SK-N-SH treated with all-trans-retinoic acid at 6 μM for 48 hours (cell line): ENCODE results near the gene KIAA0513.

ENCODE experiments used
- ATAC-seq: fragments of 200-7000 bp; cut with Tn5 transposase; 3 replicates; pipeline ENCODE4 v1.9.1; 2020; ENCODE audit warnings: mild to moderate bottlenecking, moderate library complexity
- ARNTL ChIP-seq: fragments of 450-650 bp; formaldehyde crosslinking; IDR thresholded peaks from 2 replicates; pipeline ENCODE4 v1.5.0; 2020; ENCODE audit warnings: low read depth, mild to moderate bottlenecking, moderate library complexity, borderline replicate concordance
- BACH2 ChIP-seq: fragments of 250-450 bp; sonication (Bioruptor Pico); IDR thresholded peaks from 2 replicates; pipeline ENCODE4 v1.9.0; 2021; ENCODE audit warnings: mild to moderate bottlenecking, borderline replicate concordance
- ESRRG ChIP-seq: fragments of 250-450 bp; sonication (Bioruptor Pico); IDR thresholded peaks from 2 replicates; pipeline ENCODE4 v1.6.1; 2021; ENCODE audit warnings: mild to moderate bottlenecking
- GLIS3 ChIP-seq: fragments of 250-450 bp; sonication (Bioruptor Pico); IDR thresholded peaks from 2 replicates; pipeline ENCODE4 v1.5.0; 2020; ENCODE audit warnings: mild to moderate bottlenecking, moderate library complexity
- ISL1 ChIP-seq: fragments of 250-450 bp; sonication (Bioruptor Pico); IDR thresholded peaks from 2 replicates; pipeline ENCODE4 v2.1.2; 2022; ENCODE audit warnings: mild to moderate bottlenecking, moderate library complexity
- OSR1 ChIP-seq: fragments of 250-450 bp; sonication (Bioruptor Pico); IDR thresholded peaks from 2 replicates; pipeline ENCODE4 v1.8.0; 2022; ENCODE audit warnings: moderate library complexity, mild to moderate bottlenecking, inconsistent platforms
- PPARA ChIP-seq: fragments of 250-450 bp; sonication (Bioruptor Pico); IDR thresholded peaks from 2 replicates; pipeline ENCODE4 v1.5.0; 2020; ENCODE audit warnings: mild to moderate bottlenecking, borderline replicate concordance
- RARB ChIP-seq: fragments of 250-450 bp; sonication (Bioruptor Pico); IDR thresholded peaks from 2 replicates; pipeline ENCODE4 v1.8.0; 2021; ENCODE audit warnings: mild to moderate bottlenecking, moderate library complexity
- TCF4 ChIP-seq: fragments of 250-450 bp; sonication (Bioruptor Pico); IDR thresholded peaks from 2 replicates; pipeline ENCODE4 v1.8.0; 2021; ENCODE audit warnings: mild to moderate bottlenecking, moderate library complexity, borderline replicate concordance
- TOX ChIP-seq: fragments of 250-450 bp; sonication (Bioruptor Pico); IDR thresholded peaks from 2 replicates; pipeline ENCODE4 v1.8.0; 2021; ENCODE audit warnings: mild to moderate bottlenecking, moderate library complexity, borderline replicate concordance
- ZC3H10 ChIP-seq: fragments of 250-450 bp; sonication (Bioruptor Pico); IDR thresholded peaks from 2 replicates; pipeline ENCODE4 v1.5.1; 2021; ENCODE audit warnings: mild to moderate bottlenecking, moderate library complexity
- ZFP30 ChIP-seq: fragments of 450-650 bp; formaldehyde crosslinking; IDR thresholded peaks from 2 replicates; pipeline ENCODE4 v1.5.0; 2022; ENCODE audit warnings: mild to moderate bottlenecking, moderate library complexity
- ZNF565 ChIP-seq: fragments of 450-650 bp; formaldehyde crosslinking; conservative IDR thresholded peaks from 2 replicates; pipeline ENCODE4 v1.5.0; 2020; ENCODE audit warnings: low read depth, mild to moderate bottlenecking, moderate library complexity
- ZNF70 ChIP-seq: fragments of 450-650 bp; formaldehyde crosslinking; IDR thresholded peaks from 2 replicates; pipeline ENCODE4 v1.5.0; 2020; ENCODE audit warnings: mild to moderate bottlenecking, moderate library complexity
- TF ChIP-seq, protein P1 (sequence below): fragments of 250-450 bp; sonication (Bioruptor Pico); IDR thresholded peaks from 2 replicates; pipeline ENCODE4 v1.8.0; 2020; ENCODE audit warnings: mild to moderate bottlenecking, moderate library complexity, borderline replicate concordance
- TF ChIP-seq, protein P2 (sequence below): fragments of 250-450 bp; sonication (Bioruptor Pico); IDR thresholded peaks from 2 replicates; pipeline ENCODE4 v1.5.1; 2020; ENCODE audit warnings: low read depth, mild to moderate bottlenecking, moderate library complexity
- TF ChIP-seq, protein P3 (sequence below): fragments of 250-450 bp; sonication (Bioruptor Pico); IDR thresholded peaks from 2 replicates; pipeline ENCODE4 v1.8.0; 2021; ENCODE audit warnings: low read depth, mild to moderate bottlenecking, moderate library complexity, borderline replicate concordance
- TF ChIP-seq, protein P4 (sequence below): fragments of 250-450 bp; sonication (Bioruptor Pico); IDR thresholded peaks from 2 replicates; pipeline ENCODE4 v1.5.0; 2020; ENCODE audit warnings: mild to moderate bottlenecking, moderate library complexity

KIAA0513 gene

DNA sequence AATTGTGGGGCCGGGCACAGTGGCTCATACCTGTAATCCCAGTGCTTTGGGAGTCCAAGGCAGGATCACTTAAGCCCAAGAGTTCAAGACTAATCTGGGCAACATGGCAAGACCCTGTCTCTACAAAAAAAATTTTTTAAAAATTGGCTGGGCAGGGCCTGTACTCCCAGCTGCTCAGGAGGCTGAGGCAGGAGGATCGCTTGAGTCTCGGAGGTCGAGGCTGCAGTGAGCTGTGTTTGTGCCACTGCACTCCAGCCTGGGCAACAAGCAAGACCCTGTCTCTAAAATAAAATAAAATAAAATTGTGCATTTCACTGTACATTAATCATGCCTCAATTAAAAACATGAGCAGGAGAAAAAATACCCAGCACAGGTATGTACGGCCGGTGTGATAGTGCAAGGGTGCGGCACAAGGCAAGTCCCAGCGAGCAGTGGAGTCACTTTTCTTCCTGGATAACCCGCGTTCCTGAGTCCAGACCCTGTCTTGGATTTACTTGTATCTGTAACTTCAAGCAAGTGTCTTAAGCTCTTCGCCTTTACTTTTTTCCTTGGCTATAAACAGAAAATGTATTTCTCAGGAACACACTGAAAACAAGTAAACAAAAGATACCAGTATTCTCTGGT is 27.6 kb upstream of the KIAA0513 start:
- TF ChIP-seq, protein P1, sequence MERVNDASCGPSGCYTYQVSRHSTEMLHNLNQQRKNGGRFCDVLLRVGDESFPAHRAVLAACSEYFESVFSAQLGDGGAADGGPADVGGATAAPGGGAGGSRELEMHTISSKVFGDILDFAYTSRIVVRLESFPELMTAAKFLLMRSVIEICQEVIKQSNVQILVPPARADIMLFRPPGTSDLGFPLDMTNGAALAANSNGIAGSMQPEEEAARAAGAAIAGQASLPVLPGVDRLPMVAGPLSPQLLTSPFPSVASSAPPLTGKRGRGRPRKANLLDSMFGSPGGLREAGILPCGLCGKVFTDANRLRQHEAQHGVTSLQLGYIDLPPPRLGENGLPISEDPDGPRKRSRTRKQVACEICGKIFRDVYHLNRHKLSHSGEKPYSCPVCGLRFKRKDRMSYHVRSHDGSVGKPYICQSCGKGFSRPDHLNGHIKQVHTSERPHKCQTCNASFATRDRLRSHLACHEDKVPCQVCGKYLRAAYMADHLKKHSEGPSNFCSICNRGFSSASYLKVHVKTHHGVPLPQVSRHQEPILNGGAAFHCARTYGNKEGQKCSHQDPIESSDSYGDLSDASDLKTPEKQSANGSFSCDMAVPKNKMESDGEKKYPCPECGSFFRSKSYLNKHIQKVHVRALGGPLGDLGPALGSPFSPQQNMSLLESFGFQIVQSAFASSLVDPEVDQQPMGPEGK (CRISPR knock-in tag): no peak
- no peak for TF ChIP-seq PPARA (CRISPR knock-in tag)
- no peak for TF ChIP-seq ZC3H10
- TF ChIP-seq, protein P2, sequence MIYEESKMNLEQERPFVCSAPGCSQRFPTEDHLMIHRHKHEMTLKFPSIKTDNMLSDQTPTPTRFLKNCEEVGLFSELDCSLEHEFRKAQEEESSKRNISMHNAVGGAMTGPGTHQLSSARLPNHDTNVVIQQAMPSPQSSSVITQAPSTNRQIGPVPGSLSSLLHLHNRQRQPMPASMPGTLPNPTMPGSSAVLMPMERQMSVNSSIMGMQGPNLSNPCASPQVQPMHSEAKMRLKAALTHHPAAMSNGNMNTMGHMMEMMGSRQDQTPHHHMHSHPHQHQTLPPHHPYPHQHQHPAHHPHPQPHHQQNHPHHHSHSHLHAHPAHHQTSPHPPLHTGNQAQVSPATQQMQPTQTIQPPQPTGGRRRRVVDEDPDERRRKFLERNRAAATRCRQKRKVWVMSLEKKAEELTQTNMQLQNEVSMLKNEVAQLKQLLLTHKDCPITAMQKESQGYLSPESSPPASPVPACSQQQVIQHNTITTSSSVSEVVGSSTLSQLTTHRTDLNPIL: no peak
- TF ChIP-seq RARB (CRISPR knock-in tag): no peak
- no peak for TF ChIP-seq GLIS3 (CRISPR knock-in tag)
- TF ChIP-seq, protein P3, sequence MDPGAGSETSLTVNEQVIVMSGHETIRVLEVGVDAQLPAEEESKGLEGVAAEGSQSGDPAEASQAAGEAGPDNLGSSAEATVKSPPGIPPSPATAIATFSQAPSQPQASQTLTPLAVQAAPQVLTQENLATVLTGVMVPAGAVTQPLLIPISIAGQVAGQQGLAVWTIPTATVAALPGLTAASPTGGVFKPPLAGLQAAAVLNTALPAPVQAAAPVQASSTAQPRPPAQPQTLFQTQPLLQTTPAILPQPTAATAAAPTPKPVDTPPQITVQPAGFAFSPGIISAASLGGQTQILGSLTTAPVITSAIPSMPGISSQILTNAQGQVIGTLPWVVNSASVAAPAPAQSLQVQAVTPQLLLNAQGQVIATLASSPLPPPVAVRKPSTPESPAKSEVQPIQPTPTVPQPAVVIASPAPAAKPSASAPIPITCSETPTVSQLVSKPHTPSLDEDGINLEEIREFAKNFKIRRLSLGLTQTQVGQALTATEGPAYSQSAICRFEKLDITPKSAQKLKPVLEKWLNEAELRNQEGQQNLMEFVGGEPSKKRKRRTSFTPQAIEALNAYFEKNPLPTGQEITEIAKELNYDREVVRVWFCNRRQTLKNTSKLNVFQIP (CRISPR knock-in tag): no peak
- TF ChIP-seq BACH2 (CRISPR knock-in tag): no peak
- no peak for TF ChIP-seq ZNF565
- TF ChIP-seq, protein P4, sequence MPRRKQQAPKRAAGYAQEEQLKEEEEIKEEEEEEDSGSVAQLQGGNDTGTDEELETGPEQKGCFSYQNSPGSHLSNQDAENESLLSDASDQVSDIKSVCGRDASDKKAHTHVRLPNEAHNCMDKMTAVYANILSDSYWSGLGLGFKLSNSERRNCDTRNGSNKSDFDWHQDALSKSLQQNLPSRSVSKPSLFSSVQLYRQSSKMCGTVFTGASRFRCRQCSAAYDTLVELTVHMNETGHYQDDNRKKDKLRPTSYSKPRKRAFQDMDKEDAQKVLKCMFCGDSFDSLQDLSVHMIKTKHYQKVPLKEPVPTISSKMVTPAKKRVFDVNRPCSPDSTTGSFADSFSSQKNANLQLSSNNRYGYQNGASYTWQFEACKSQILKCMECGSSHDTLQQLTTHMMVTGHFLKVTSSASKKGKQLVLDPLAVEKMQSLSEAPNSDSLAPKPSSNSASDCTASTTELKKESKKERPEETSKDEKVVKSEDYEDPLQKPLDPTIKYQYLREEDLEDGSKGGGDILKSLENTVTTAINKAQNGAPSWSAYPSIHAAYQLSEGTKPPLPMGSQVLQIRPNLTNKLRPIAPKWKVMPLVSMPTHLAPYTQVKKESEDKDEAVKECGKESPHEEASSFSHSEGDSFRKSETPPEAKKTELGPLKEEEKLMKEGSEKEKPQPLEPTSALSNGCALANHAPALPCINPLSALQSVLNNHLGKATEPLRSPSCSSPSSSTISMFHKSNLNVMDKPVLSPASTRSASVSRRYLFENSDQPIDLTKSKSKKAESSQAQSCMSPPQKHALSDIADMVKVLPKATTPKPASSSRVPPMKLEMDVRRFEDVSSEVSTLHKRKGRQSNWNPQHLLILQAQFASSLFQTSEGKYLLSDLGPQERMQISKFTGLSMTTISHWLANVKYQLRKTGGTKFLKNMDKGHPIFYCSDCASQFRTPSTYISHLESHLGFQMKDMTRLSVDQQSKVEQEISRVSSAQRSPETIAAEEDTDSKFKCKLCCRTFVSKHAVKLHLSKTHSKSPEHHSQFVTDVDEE (CRISPR knock-in tag): no peak
- TF ChIP-seq ESRRG (CRISPR knock-in tag): no peak
- TF ChIP-seq TCF4 (CRISPR knock-in tag): no peak
- TF ChIP-seq ZFP30: no peak
- no peak for TF ChIP-seq TOX (CRISPR knock-in tag)
- no peak for TF ChIP-seq ZNF70 (CRISPR knock-in tag)
- TF ChIP-seq ARNTL (CRISPR knock-in tag): no peak
- no peak for TF ChIP-seq ISL1 (CRISPR knock-in tag)
- TF ChIP-seq, all 23 proteins: peak for 0
- ATAC-seq: no peak

DNA sequence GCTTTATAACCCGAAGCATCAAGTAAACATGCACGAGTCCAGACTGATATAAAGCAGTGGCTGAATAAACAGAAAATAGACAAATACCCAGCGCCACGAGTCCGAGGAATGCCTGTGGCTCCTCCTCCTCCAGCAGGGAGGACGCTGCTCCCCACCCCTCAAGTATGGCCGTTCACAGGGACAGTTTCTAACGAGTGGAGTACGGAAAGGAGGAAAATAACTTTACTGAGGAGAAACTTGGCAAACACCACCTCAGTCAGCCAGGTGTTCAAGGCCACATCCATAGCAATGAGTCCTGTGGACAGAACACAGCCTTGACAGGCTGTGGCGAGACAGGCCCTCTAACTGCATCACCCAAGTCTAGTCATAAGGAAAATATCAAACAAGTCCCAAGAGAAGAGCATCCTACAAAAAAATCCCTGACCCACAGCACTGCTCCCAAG is 25.5 kb upstream of the KIAA0513 start:
- no peak for TF ChIP-seq TOX (CRISPR knock-in tag)
- no peak for ATAC-seq

DNA sequence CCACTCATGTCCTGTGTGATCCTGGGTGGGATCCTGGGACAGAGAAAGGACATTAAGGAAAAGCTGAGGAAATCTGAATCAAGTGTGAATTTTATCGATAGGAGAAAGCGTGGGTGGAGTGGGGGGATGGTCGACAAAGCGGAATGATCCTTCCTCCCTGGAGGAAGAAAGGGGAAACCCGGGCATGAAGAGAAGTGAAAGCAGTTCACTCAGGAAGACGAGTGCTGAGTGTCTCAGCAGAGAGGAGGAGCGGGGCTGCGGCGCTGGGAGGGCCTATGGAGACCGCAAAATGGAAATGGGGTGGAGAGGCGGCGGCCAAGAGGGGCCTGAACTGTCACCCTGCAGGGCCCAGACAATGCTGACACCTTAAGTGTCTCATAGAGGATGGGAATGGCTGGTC is 25.0 kb upstream of the KIAA0513 start:
- no peak for TF ChIP-seq OSR1 (CRISPR knock-in tag)
- TF ChIP-seq, protein P3 (CRISPR knock-in tag): no peak
- TF ChIP-seq PPARA (CRISPR knock-in tag): no peak
- no peak for TF ChIP-seq ZNF565
- TF ChIP-seq, protein P1 (CRISPR knock-in tag): no peak
- no peak for TF ChIP-seq ZFP30
- no peak for TF ChIP-seq TCF4 (CRISPR knock-in tag)
- no peak for ATAC-seq
